Raji (cell line): ENCODE data around the gene ZNF680.
A peak's percentile ranks its signal among the peaks of the same experiment; 100 is the strongest.

Experiments
- POLR2A ChIP-seq: IDR thresholded peaks from 2 replicates; pipeline ENCODE4 v1.6.1; 2011; ENCODE audit warnings: low read depth, low read length, control low read depth; ENCODE audit not compliant: insufficient read depth

Gene ZNF680

DNA sequence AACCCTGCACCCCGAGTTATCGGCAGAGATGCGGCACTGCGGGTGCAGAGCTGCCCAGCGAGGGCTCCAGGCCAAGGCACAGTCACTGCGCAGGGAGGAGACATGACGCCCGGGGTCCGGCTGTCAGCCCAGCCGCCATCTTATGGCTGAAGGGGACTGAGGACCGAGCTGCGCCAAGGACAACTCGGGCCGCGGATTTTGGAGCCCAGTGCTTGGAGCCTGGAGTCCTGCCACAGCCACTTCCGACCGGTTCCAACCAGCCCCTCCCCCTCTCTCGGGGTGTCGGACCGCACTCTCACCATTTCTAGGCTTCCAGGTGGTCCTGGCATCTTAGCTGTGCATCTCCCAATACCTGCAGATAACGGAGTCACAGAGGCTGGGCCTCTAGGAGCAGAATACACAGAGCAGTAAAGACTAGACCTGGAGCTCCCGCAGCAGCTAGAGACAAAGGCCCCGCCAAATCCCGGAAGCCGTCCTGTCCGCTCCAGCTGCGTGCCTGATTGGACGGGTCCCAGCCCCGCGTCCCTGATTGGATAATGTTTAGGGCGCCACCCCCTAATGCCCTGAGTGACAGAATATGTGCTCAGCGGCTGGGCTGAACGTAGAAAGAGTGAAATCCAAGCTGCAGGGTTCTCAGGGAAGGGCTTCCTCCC is at the start of gene ZNF680:
Gene ZNF680, minus strand, starts transcription at position 446 of the 653 bp plus-strand sequence. Its CDS starts 117 bp downstream, at position 329.
- TF ChIP-seq POLR2A = peak; percentile 84

DNA sequence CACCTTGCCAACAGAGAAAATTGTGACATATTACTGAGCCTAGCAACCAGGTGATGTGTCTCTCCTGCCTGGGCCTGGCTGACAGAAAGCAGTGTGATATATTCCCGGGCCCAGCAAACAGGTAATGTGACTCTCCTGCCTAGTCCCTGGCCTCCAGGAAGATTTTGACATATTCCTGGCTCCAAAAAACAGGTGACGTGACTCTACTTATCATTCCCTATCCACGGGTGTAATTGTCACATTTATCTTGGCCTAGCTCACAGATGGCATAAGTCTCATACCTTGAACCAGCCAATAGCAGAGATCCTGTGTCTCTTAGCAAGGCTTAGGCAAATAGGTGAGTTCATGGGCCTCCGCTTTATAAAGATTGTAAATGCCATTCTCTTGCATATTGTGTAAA is 49.6 kb upstream of the ZNF680 start:
- TF ChIP-seq POLR2A = no peak

DNA sequence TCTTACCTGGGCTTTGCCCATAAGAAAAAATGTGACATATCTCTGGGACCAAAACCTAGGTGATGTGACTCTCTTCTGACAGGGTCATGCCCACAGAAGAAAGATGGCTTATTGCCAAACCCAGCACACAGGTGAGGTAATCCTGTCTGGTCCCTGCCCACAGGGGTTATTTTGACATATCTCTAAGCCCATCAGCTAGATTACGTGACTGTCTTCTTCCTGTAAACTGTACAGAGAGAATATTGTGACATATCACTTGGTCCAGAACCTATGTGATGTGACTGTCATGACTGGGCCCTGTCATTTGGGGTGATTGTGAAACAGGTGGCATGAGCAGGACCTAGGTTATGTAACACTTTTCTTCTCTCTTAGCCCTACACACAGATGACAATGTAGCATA is 48.8 kb upstream of the ZNF680 start:
- no peak for TF ChIP-seq POLR2A

DNA sequence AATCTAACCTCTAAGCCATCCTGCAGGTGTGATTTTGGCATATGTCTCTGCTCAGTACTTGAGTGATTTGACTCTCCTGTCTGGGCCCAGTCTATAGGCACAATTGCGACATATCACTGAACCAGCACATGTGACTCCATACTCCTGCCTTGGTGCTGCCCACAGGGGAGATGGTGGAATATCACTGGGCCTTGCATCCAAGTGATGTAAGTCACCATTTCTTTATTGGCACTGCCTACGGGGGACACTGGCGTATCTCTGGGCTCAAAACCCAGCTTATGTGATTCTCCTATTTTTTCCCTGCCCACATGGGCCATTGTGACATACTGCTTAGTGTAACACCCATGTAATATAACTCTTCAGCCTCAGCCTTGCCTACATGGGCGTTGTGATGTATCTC is 48.1 kb upstream of the ZNF680 start:
- TF ChIP-seq POLR2A = no peak

DNA sequence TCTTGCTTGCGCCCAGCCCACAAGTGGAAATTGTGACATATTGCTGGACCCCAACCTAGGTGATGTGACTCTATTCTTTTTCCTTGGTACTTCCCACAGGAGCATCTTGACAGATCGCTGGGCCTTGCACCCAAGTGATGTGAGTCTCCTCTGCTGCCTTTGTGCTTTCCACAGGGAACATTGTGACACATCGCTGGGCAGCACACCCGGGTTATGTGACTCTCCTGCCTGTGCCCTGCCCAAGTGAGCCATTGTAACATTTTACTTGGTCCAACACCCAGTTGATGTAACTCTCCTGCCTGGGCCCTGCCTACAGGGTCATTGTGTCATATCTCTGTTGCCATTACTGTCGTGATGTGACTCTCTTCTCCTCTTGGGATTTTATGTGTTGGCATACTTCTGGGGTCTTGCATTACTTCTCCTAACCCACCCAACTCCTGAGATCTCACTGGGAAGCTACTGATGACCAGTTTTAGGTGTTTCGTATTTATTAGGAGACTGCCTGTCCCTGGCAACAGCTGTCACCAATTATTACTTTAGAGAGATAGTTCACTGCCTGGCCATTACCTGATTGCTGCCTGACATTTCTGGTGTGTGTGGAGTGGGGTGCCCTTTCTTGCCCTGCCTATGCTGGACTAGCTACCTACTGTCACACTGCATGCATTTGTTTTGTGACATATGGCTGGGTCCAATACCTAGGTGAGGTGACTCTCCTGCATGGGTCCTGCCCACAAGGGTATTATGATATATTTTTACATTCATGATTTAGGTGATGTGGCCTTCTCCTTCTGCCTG is 45.4 kb upstream of the ZNF680 start:
- no peak for TF ChIP-seq POLR2A

DNA sequence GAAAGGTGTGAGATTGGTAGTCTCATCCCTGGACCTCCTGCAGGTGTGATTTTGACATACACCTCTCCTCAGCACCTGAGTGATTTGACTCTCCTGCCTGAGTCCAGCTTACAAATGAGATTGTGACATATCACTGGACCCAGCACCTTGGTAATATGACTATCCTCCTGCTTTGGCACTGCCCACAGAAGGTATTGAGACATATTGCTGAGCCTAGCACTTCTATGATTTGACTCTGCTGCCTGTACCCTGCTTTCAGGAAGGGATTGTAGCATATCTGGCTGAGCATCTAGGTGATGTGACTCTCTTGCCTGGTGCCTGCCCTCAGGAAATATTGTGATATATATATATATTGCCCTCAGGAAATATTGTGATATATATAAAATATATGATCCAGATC is 43.5 kb upstream of the ZNF680 start:
- TF ChIP-seq POLR2A = no peak

DNA sequence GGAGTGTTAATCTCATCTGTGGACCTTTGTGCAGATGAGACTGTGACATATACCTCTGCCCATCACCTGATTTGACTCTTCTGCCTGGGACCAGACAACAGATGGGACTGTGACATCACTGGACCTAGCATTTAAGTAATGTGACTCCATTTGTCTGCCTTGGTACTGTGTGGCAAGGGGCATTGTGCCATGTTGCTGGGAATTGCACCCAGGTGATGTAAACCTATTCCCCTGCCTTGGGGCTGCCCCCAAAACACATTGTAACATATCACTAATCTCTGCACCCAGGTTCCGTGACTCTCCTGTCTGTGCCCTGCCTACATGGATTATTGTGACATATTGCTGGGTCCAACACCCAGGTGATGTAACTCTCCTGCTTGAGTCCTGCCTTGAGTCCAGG is 40.4 kb upstream of the ZNF680 start:
- no peak for TF ChIP-seq POLR2A

DNA sequence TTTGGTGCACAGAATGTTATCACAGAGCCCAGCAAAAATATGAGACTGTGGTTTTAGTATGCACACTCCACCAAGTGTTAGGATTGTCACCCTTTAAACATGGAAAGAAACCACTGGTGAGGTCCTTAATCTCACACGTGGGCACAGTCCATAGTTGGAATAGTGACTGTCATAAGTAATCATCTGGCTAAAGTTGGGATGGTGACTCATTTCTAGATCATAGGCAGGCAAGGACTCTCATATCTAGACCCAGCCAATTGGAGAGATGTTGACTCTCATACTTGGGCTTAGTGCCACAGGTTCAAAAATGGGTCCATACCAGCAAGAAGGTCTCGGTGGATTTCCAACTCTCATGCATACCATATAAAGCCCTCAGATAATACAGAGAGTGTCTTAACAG is 39.6 kb upstream of the ZNF680 start:
- TF ChIP-seq POLR2A = no peak

DNA sequence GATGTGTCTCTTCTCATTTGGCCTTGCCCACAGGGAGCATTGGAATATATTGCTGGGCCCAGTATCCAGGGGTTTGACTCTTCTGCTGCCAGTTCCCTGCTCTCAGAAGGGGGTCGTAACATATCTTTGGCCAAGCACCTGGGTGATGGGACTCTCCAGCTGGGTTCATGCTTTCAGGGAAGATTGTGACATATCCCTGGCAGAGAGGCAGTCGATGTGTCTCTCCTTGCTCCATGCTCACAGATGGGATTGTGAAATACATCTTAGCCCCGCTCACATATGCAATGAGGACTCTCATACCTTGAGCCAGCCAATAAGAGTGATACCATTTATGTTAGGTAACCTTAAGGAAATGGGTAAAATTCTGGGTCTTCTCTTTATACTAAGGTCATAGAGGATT is 39.2 kb upstream of the ZNF680 start:
- no peak for TF ChIP-seq POLR2A

DNA sequence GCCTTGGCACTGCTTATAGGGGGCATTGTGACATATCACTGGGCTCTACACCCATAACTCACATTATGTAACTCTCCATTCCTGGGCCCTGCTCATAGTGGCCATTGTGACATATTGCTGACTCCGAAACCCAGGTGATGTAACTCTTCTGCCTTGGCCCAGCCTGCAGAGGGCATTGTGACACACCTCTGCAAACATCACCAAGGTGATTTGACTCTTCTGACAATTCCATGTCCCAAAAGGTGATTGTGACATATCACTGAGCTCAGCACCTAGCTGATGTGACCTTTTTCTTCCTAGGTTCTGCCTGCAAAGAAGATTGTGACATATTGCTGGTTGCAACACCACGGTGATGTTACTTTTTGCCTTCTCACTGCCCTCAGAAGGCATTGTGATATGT is 36.5 kb upstream of the ZNF680 start:
- no peak for TF ChIP-seq POLR2A

DNA sequence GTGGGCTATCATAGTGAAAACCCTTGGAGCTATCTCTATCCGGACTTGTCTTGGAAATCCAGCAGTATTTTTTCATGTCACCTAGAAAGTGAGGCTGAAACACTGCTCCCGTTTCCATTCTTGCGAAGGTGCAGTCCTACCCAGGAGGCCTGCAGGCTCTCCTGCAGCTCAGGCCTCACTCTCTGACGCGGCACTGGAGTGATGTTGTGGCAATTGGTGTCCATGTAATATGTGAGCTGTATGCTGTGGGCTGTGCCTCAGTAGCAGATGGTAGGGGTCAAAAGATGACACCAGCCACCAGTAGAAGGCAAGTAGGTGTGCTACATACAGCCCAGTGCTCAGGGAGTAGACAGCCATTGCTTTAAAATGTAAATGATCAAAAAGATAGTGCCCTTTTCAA is 28.1 kb upstream of the ZNF680 start:
- no peak for TF ChIP-seq POLR2A

DNA sequence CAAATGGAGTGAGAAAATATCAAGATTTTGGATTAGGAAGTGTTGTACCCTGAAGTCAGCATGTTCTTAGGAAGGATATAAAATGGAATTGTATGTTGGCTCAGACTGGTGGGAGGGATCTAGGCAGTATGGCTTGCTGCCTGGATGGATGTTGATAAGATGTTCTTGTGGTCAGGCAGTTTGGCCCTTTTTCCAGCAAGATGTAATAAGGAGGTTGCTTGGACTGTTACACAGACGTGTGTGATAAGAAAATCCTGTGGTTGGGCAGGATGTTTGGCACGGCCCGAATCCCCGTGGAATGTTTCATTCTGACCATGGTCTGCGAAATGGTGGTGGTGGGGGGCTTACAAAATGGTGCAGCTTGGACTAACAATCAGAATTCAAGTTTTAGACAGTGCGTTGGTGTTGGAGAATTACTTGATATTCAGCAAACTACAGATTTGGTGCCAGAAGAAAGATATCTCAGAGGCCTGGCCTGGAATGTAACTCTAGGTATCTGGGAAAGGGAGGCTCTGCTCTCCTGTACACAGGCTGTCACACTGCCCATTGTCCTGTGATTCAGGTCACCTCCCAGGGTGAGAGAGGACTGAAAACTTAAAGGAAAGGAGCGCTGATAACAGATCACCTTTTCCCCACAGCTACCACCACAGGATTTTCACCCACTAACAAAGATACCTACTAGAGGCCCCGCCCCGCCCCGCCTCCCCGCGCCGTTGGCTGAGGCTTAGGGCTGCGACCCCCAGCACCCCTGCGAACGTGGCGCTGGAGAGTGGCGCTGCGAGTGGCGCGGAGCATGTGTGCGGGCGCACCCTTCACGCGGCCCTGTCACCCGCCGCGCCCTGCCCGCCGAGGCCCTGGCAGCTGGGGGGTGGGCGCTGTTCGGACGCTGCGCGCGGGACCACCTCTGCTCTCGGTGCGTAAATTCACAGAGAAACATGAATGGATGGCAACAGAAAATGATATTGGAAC is 19.3 kb upstream of the ZNF680 start:
- TF ChIP-seq POLR2A = no peak

DNA sequence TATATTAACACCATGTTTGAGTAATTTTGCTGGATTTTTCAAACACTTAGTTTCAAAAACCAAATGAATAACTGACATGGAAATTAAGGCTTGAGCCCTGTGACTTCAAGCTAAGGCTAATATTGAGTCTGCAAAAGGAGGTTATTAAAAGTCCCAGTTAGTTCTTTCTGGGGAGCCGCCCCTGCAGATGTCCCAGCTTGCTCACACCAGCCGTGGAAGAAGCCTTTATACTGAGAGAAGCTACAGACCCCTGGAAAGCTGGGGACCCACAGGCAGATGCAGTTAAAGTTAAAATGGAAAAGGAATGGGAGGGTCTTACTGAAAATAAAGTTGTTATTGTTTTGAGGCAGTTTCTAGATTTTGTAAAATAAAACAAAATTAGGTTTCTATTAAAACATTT is 18.5 kb upstream of the ZNF680 start:
- TF ChIP-seq POLR2A = no peak

DNA sequence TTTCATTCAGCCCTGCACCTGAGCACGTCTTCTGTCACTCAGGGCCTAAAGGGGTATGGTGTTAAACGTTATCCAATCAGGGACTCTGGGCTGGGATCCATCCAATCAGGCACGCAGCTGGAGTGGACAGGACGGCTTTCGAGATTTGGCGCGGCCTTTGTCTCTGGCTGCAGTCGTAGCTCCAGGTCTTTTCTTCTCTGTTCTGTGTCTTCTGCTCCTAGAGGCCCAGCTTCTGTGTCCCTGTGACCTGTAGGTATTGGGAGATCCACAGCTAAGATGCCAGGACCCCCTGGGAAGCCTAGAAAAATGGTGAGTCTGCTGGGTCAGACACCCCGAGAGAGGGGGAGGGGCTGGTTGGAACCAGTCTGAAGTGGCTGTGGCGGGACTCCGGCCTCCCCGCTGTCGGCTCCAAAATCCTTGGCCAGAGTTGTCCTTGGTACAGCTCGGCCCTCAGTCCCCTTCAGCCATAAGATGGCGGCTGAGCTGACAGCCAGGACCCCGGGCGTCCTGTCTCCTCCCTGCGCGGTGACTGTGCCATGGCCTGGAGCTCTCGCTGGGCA is 11.7 kb upstream of the ZNF680 start:
- no peak for TF ChIP-seq POLR2A

DNA sequence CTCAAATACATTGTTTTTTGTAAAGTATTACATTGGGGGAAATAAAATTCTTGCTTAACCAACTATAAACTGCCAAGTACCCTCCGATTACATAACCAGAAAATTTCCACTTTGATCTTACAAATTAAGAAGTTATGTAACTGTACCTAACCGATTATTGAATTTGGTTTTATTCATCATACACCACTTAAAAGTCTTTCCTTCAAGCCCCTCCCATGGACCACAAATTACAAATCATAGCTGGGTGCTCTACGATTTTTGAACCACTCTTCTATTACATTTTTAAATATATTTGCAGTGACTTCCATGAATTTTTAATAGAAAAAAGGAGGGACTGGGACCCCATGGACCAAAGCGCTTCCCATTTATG is 630 bp downstream of the ZNF680 start:
- no peak for TF ChIP-seq POLR2A
